Skeletal muscle tissue (tissue), 2 donors: Measurements from ENCODE around the gene CAPN9. TPM values are rescaled to one million over a fixed set of nuclear protein-coding genes. Genes with fewer than 3 reads are reported as not detected.

Source experiments
- small RNA-seq: library from RNA; depleted of rRNA; stranded (forward); fragments of <200 nt; gene quantifications from one replicate; pipeline ENCODE3, GENCODE V24; 2014
- total RNA-seq: library from RNA; depleted of rRNA; stranded (reverse); fragments of >200 nt; gene quantifications from one replicate; pipeline ENCODE4 v1.2.3, GENCODE V29; 2014

The CAPN9 gene
- total RNA-seq, 1 donor from 2014 or later = under 0.01 TPM

Small RNAs within 50 kb of the gene (small RNA-seq; reads per million reads assigned to genes)
- gene RNA5SP79 = not detected

Other genes with a start within 250 kb of the CAPN9 start
- gene COG2, start 104.9 kb upstream of the CAPN9 start, total RNA-seq = 40.2 TPM
- 10.4 TPM for gene AGT, start 33.3 kb upstream of the CAPN9 start, total RNA-seq
- gene C1orf198, start 121.1 kb downstream of the CAPN9 start, total RNA-seq = 32.9 TPM
- gene TTC13, start 231.5 kb downstream of the CAPN9 start, total RNA-seq = 20.4 TPM
- gene ARV1, start 231.7 kb downstream of the CAPN9 start, total RNA-seq = 10.4 TPM